NCI-H1092 (cell line): ENCODE results near the gene TTL.
A peak's percentile ranks its signal among the peaks of the same experiment; 100 is the strongest.

ENCODE experiments used
- DNase-seq: peaks from one replicate; lab custom pipeline; 2025; lab: John Stamatoyannopoulos, UW

TTL gene

DNA sequence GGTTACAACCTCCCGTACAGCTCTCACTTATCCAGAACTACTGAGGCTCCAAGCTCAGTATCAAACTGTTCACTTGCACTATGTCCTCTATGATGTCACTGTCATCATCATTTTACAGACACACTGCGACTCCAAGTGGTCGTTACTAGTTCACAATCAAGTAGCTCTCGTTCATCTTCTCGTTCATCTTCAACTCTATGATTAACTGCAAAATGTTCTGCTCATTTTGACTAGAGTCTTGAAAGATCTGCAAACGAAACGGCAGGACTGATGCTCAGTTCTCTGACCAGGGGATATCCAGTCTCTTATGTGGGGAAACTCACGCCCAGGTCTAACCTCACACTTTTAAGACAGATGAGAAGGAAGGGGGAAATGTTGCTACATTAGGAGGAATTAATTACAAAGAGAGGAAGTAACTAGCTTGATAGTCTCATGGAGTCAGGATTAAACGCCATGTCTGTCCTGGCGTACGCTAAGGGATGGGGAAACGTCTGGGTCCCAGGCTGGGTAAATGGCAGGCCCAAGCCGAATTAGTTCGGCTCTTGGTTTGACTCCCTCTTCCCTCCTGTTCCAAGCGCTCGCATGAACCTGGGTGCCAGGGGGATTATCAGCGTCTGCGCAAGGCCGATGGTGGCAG, 101.7 kb downstream of the TTL start:
- no peak for DNase-seq

- peak; percentile 86 for DNase-seq
These were observed 102.4 kb downstream of the TTL start, which contains the start of gene CHCHD5 for GRCh38 chr2:112584134-112584890. Gene CHCHD5, plus strand, starts transcription at chr2:112584609. Its CDS starts 39 bp downstream, at chr2:112584648.

- DNase-seq, result no peak
These were observed 102.9 kb downstream of the TTL start for GRCh38 chr2:112584891-112585250.

DNA sequence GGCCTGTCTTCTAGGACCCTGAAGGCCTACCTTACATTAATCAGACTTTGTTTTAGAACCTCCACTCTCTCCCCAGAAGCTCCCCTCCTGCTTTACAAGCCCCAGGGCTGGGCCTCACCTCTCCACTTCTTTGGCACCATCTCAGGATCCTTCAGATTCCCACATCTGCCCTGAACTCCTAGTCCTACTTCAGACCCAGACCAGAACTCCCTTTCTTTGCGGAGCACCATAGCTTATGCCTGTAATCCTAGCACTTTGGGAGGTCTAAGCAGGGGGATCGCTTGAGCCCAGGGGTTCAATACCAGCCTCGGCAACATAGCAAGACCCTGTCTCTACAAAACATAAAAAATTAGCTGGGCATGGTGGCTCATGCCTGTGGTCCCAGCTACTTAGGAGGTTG, 103.4 kb downstream of the TTL start:
- no peak for DNase-seq

- DNase-seq, result no peak
These were observed 104.0 kb downstream of the TTL start for GRCh38 chr2:112585873-112586464.

GRCh38 chr2:112588611-112589045, 106.7 kb downstream of the TTL start:
- DNase-seq, result peak; percentile 44
